B cell (primary cell): ENCODE data around the gene PDZRN3. TPM values are rescaled to one million over a fixed set of nuclear protein-coding genes. Genes with fewer than 3 reads are reported as not detected.

Experiments used
- ATAC-seq: fragments of 200-7000 bp; cut with Tn5 transposase; one replicate; pipeline ENCODE4 v1.10.0; 2021; ENCODE audit warnings: low read depth, mild to moderate bottlenecking, moderate number of reproducible peaks, moderate library complexity
- CTCF ChIA-PET: fragments of 350-600 bp; sonication (Branson Sonifier 250); formaldehyde crosslinking; loops from one replicate; lab custom pipeline; 2021; ENCODE audit warnings: antibody characterized with exemption, inconsistent platforms; lab: Charles Lee
- POLR2A ChIA-PET: fragments of 350-600 bp; sonication (Branson Sonifier 250); formaldehyde crosslinking; loops from one replicate; lab custom pipeline; 2021; ENCODE audit warnings: antibody characterized with exemption; lab: Charles Lee
- DNase-seq: peaks from one replicate; pipeline ENCODE4 v3.0.0; 2013
- H2AFZ ChIP-seq: 2 replicates; pipeline ENCODE4 v1.6.1; 2012; ENCODE audit warnings: mild to moderate bottlenecking, low read depth, low read length; ENCODE audit not compliant: insufficient read depth, poor library complexity, severe bottlenecking
- H3K27ac ChIP-seq, 2 donors: 1 replicate in 1 of 2; 2 replicates in 1 of 2; pipeline ENCODE4 v1.5.1; 2012 to 2013; ENCODE audit warnings: low read length in 2 of 2, mild to moderate bottlenecking in 2 of 2, moderate library complexity in 1 of 2
- H3K27me3 ChIP-seq, 4 experiments: fragments of 200-600 bp in 1 of 4; sonication (generic) in 1 of 4; replicated peaks in 1 of 4; 1 replicate in 2 of 4; 2 replicates in 2 of 4; pipeline versions ENCODE4 v1.6.1 to v1.7.0; 2013 to 2016; ENCODE audit warnings: low read length in 3 of 4, mild to moderate bottlenecking in 2 of 4, mixed read lengths in 1 of 4, moderate library complexity in 1 of 4; ENCODE audit not compliant: insufficient read depth in 4 of 4, control insufficient read depth in 3 of 4; ENCODE audit errors: control extremely low read depth in 1 of 4
- H3K36me3 ChIP-seq, 2 experiments: replicated peaks in 1 of 2; 1 replicate in 1 of 2; 2 replicates in 1 of 2; pipeline versions ENCODE4 v1.6.1 to v1.7.1; 2013; ENCODE audit warnings: low read length in 1 of 2; ENCODE audit not compliant: insufficient read depth in 2 of 2, control insufficient read depth in 1 of 2; ENCODE audit errors: control extremely low read depth in 1 of 2, extremely low read depth in 1 of 2
- H3K4me1 ChIP-seq, 2 donors: fragments of 200-600 bp in 1 of 2; sonication (generic) in 1 of 2; 1 replicate in 1 of 2; 2 replicates in 1 of 2; pipeline versions ENCODE4 v1.5.1 to v1.6.1; 2013 to 2017; ENCODE audit warnings: low read length in 2 of 2; ENCODE audit not compliant: control insufficient read depth in 2 of 2, insufficient read depth in 2 of 2
- H3K4me2 ChIP-seq: replicated peaks from 2 replicates; pipeline ENCODE3; 2012; ENCODE audit warnings: mild to moderate bottlenecking, low read depth, low read length; ENCODE audit not compliant: poor library complexity, severe bottlenecking
- H3K4me3 ChIP-seq, 5 experiments: fragments of 200-600 bp in 1 of 5; sonication (generic) in 1 of 5; 1 replicate in 3 of 5; 2 replicates in 2 of 5; pipeline versions ENCODE4 v1.5.1 to v1.7.0; 2011 to 2016; ENCODE audit warnings: low read length in 4 of 5, mild to moderate bottlenecking in 4 of 5, low read depth in 2 of 5, control low read depth in 1 of 5, moderate library complexity in 1 of 5; ENCODE audit not compliant: insufficient read depth in 1 of 5; ENCODE audit errors: control extremely low read depth in 1 of 5, extremely low read depth in 1 of 5
- H3K79me2 ChIP-seq: fragments of 200-600 bp; sonication (generic); one replicate; pipeline ENCODE4 v1.6.0; 2016; ENCODE audit warnings: low read length; ENCODE audit not compliant: control insufficient read depth, insufficient read depth
- H3K9ac ChIP-seq: fragments of 200-600 bp; sonication (generic); 2 replicates; pipeline ENCODE4 v1.6.1; 2017; ENCODE audit warnings: mild to moderate bottlenecking, low read length, moderate library complexity
- H3K9me3 ChIP-seq, 3 donors: one replicate each; pipeline versions ENCODE4 v1.6.1 to v1.7.1; 2013; ENCODE audit warnings: low read length in 2 of 3; ENCODE audit not compliant: control insufficient read depth in 2 of 3, insufficient read depth in 1 of 3; ENCODE audit errors: control extremely low read depth in 1 of 3
- H4K20me1 ChIP-seq: 2 replicates; pipeline ENCODE4 v1.6.0; 2012; ENCODE audit warnings: mild to moderate bottlenecking, low read length; ENCODE audit not compliant: insufficient read depth, control insufficient read depth, poor library complexity, severe bottlenecking
- H3K27ac Mint-ChIP-seq: one replicate; pipeline ENCODE4 v1.8.0; 2021; ENCODE audit warnings: mixed read lengths
- H3K27me3 Mint-ChIP-seq: one replicate; pipeline ENCODE4 v1.8.0; 2021; ENCODE audit warnings: mixed read lengths
- H3K4me1 Mint-ChIP-seq: one replicate; pipeline ENCODE4 v1.8.0; 2021; ENCODE audit warnings: mixed read lengths
- H3K4me3 Mint-ChIP-seq: one replicate; pipeline ENCODE4 v1.8.0; 2021; ENCODE audit warnings: mixed read lengths
- H3K9me3 Mint-ChIP-seq: one replicate; pipeline ENCODE4 v1.8.0; 2022; ENCODE audit warnings: mixed read lengths; ENCODE audit not compliant: insufficient read depth
- CTCF ChIP-seq: fragments of 200-600 bp; IDR thresholded peaks from one replicate; pipeline ENCODE4 v1.8.0; 2022; ENCODE audit warnings: antibody characterized with exemption, mild to moderate bottlenecking
- EZH2 ChIP-seq: IDR thresholded peaks from 2 replicates; pipeline ENCODE4 v1.6.1; 2012; ENCODE audit warnings: borderline replicate concordance, low read depth, mild to moderate bottlenecking, moderate library complexity, low read length; ENCODE audit not compliant: insufficient read depth, poor library complexity, severe bottlenecking
- WGBS: methylation state at CpG from one replicate; pipeline ENCODE4 v1.1.5; 2013; ENCODE audit warnings: missing lambda C conversion rate; ENCODE audit not compliant: insufficient coverage; 5-methylcytosine and 5-hydroxymethylcytosine counted together
- intact Hi-C: fragments of 100-400 bp; cut with micrococcal nuclease; formaldehyde crosslinking; loops from one replicate; pipeline ENCODE4 v1.10.0; 2022
- polyA plus RNA-seq: library from polyadenylated mRNA; depleted of rRNA; stranded (reverse); fragments of >200 nt; gene quantifications from 2 replicates; pipeline ENCODE4 v1.2.3, GENCODE V29; 2012
- total RNA-seq, 2 donors: library from RNA; stranded (reverse); fragments of 120-200 nt in 1 of 2; gene quantifications; 1 replicate in 1 of 2; 2 replicates in 1 of 2; pipeline versions ENCODE4 v1.2.3 to v1.2.4, GENCODE V29; 2013 to 2022

The PDZRN3 gene
- total and polyA plus RNA-seq, 2 donors (not counting 1 experiment from before 2014, with no cell fraction given) = not detected

- H3K27ac ChIP-seq = no peak overlapping the region
- ATAC-seq (no peak), DNase-seq (no peak)
- no peaks in the 10 kb centered on the region for H3K9me3 ChIP-seq
- Mint-ChIP-seq H3K27ac (no peak overlapping the region), H3K4me3 (no peak overlapping the region), H3K27me3 (no peaks in the 10 kb centered on the region), H3K4me1 (no peaks in the 10 kb centered on the region), H3K9me3 (no peaks in the 10 kb centered on the region)
- intact Hi-C loops = no loop called here
- H4K20me1 ChIP-seq = no peaks in the 10 kb centered on the region
- CTCF ChIA-PET = no interaction called here
- H2AFZ ChIP-seq = no peak overlapping the region
- H3K27me3 ChIP-seq = no peaks in the 10 kb centered on the region
- TF ChIP-seq EZH2 = no peak
- TF ChIP-seq CTCF = no peak
- H3K79me2 ChIP-seq = no peaks in the 10 kb centered on the region
- H3K4me1 ChIP-seq = no peaks in the 10 kb centered on the region
- H3K4me2 ChIP-seq = no peak overlapping the region
- no peaks in the 10 kb centered on the region for H3K36me3 ChIP-seq
- H3K4me3 ChIP-seq = no peak overlapping the region
- POLR2A ChIA-PET = no interaction called here
- no peak overlapping the region for H3K9ac ChIP-seq
Measured at GRCh38 chr3:73611176-73611575, 13.6 kb downstream of the PDZRN3 start.

GRCh38 chr3:73610493-73610892, 14.2 kb downstream of the PDZRN3 start:
- Histone ChIP-seq H3K79me2 (no peaks in the 10 kb centered on the region), H4K20me1 (no peaks in the 10 kb centered on the region), H3K9me3 (no peaks in the 10 kb centered on the region), H3K4me1 (no peaks in the 10 kb centered on the region), H3K36me3 (no peaks in the 10 kb centered on the region), H2AFZ (no peak overlapping the region), H3K27me3 (no peaks in the 10 kb centered on the region), H3K4me2 (no peak overlapping the region), H3K4me3 (no peak overlapping the region), H3K27ac (no peak overlapping the region), H3K9ac (no peak overlapping the region)
- ChIA-PET POLR2A (no interaction called here), CTCF (no interaction called here)
- intact Hi-C loops = no loop called here
- Mint-ChIP-seq H3K4me1 (no peaks in the 10 kb centered on the region), H3K27me3 (no peaks in the 10 kb centered on the region), H3K27ac (no peak overlapping the region), H3K4me3 (no peak overlapping the region), H3K9me3 (no peaks in the 10 kb centered on the region)
- TF ChIP-seq CTCF = no peak
- no peak for TF ChIP-seq EZH2
- WGBS = no CpG with 5 or more reads among the region's 1 CpG
- ATAC-seq = no peak
- no peak for DNase-seq
